ENCODE results near the gene EXOC4.

DNA sequence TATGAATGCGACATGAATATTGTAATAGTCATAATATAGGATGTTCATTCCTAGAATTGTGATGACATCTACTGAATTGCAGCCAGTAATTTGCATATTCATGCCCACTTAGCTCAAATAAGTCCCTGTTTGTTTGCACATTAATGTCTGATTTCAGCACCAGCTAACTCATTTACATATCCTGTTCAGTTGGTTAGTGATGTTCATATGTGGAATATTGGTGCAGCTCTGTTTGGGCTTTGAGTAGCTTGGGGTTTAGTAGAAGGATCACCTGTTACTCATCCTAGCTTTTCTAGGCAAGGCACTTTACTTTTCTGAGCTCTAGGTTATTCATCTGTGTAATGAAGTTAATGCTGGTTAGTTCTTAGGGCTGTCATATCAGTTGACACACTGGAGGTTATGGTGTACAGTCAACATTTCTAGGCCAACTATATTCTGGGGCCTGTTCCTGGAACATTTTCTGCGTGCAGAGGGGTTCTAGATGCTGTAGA is 238.4 kb downstream of the EXOC4 start:
- no peak for TF ChIP-seq GATA2 (IDR thresholded peaks at IDR 0.05; ENCODE audit: low read depth, low read length)
- peak; percentile 30; the same call in 1 of the 2 replicates for TF ChIP-seq GATA3 (IDR thresholded peaks at IDR 0.05; ENCODE audit: low read depth, low read length)

All from SH-SY5Y (cell line).